Suprapubic skin (tissue), 3 donors: ENCODE results near the gene GRM1.

Experiments used
- POLR2A ChIP-seq, 2 donors: fragments of 450-650 bp; IDR thresholded peaks; one replicate each; pipeline ENCODE4 v1.6.1; 2017; ENCODE audit warnings: antibody characterized with exemption in 2 of 2, mild to moderate bottlenecking in 2 of 2, moderate library complexity in 2 of 2
- TF ChIP-seq, protein P1 (sequence below), 2 donors: fragments of 200-600 bp in 1 of 2; fragments of 450-650 bp in 1 of 2; sonication (generic) in 1 of 2; IDR thresholded peaks; one replicate each; pipeline ENCODE4 v1.5.1; 2016 to 2019; ENCODE audit warnings: antibody characterized with exemption in 2 of 2, mild to moderate bottlenecking in 1 of 2, moderate library complexity in 1 of 2

DNA sequence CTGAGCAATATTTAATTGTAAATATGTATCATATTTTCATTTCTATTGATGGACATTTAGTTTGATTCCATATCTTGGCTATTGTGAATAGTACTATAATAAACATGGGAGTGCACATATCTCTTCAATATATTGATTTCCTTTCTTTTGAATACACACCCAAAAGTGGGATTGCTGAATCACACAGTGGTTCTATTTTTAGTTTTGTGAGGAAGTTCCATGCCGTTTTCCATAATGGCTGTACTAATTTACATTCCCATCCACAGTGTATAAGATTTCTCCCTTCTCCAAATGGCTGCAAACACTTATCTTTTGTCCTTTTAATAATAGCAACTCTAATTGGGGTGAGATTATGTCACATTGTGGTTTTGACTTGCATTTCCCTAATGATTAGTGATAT lies 428.0 kb downstream of the GRM1 start:
- TF ChIP-seq, protein P1, sequence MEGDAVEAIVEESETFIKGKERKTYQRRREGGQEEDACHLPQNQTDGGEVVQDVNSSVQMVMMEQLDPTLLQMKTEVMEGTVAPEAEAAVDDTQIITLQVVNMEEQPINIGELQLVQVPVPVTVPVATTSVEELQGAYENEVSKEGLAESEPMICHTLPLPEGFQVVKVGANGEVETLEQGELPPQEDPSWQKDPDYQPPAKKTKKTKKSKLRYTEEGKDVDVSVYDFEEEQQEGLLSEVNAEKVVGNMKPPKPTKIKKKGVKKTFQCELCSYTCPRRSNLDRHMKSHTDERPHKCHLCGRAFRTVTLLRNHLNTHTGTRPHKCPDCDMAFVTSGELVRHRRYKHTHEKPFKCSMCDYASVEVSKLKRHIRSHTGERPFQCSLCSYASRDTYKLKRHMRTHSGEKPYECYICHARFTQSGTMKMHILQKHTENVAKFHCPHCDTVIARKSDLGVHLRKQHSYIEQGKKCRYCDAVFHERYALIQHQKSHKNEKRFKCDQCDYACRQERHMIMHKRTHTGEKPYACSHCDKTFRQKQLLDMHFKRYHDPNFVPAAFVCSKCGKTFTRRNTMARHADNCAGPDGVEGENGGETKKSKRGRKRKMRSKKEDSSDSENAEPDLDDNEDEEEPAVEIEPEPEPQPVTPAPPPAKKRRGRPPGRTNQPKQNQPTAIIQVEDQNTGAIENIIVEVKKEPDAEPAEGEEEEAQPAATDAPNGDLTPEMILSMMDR (IDR thresholded peaks at IDR 0.05): no peak
- no peak for TF ChIP-seq POLR2A (IDR thresholded peaks at IDR 0.05)
